ENCODE results near the gene PLCB1.

The PLCB1 gene

DNA sequence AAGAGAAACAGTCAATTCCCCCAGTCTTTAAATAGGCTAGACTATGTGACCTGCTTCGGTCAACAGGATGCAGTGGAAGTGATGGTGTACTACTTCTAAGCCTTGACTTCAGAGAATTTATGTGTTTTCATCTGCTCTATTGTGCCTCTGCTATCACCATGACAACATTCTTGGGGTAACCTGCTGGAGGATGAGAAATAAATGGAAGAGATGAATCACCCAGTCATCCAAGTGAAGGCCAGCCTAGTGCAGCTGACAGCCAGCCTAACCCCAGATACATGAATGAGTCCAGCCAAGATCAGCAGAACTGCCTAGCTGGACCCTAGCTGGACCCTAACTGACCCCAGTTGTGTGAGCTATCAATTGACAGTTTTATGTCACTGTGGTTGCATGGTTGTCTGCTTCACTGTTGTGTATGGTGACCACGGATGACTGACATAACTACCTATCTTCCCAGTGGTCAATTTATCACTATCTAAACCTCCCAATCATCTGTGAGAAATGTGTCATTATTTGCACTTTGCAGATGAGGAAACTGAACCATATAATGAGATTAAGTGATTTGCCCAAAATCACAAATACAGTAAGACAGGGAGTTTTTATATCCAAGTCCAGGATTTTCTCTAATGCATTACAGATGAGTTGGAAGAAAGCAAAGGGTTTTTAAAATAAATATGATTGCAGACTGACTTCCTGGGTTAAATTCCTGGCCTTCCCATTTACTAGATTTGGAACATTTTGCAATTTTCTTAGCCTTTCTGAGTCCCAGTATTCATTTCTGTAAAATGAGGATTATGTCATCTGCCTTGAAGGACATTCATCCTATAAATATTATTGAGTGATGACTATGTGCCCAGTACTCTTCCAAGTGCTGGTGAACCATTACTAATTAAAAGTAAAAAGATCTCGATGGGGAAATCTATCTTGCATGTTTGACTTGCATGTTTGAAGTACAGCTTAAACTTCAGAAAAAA lies 800.4 kb downstream of the PLCB1 start:
- DNase-seq, result no peak

DNA sequence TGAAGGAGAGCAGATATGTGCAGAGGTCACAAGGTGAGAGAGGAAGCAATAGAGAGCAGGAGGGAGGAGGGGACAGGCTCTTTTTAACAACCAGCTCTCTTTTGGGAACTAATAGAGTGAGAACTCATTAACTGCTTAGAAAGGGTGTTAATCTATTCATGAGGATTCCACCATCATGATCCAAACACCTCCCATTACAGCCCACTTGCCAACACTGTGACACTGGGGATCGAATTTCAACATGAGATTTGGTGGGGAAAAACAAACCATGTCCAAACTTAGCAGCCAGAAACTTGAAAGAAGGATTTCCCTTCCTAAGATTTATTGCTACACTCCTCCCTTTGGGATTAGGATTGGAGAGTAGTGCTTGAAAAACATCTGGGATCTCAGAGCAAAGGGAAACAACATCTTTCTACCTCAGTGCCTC lies 801.3 kb downstream of the PLCB1 start:
- DNase-seq, result no peak

DNA sequence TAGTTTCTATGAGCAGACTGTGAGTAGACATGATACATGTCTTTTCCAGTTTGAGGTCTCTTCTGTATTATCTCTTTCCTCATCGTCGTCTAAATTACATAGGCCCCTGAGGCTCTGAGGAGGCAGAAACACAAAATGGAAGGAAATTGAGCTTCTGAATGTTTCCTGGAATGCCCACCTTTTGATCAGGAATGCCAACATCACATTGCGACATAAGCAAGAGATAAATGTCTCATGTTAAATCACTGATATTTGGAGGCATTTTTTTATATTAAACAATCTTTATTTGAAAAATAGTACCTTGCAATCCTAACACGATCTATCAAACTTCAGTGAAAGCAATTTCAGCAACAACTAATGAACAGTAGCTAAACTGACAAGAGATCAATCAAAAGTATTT lies 802.3 kb downstream of the PLCB1 start:
- DNase-seq, result no peak
